ENCODE results near the gene SERHL2.

The SERHL2 gene

DNA sequence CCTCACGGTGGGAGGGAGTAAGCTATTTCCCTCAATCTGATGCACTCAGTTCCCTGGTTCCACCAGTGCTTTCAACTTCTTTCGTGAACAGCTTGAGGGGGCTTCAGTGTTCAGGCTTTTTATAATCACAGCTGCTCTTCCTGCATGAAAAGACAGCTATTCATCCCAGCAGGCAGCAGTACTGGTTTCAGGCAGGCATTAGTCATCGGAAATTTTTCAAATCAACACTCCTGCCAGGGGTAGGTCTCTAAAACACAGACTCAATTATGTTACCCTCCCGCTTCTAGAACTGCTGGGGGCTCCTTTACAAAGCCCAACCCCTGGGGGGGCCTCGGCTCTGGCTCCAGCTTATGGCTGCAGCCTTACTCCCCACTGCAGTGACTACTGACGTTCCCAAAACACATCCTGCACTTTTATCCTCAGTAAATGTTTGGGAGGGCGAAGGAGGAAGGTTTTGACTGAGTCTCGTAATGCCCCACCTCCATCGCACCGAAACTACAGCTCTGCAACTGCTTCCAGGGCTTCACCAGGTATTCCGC, 55.1 kb downstream of the SERHL2 start:
- Histone ChIP-seq H3K27me3 (ENCODE audit: insufficient read depth, poor library complexity, severe bottlenecking) (no peaks in the 10 kb centered on the region), H3K4me1 (ENCODE audit: insufficient read depth, poor library complexity, severe bottlenecking) (peaks cover 24% of the 10 kb centered on the region), H3K4me3 (ENCODE audit: severe bottlenecking) (no peak overlapping the region), H3K9me3 (ENCODE audit: severe bottlenecking) (no peaks in the 10 kb centered on the region), H3K36me3 (ENCODE audit: low read depth) (peaks cover 60% of the 10 kb centered on the region), H3K27ac (ENCODE audit: poor library complexity, severe bottlenecking) (peak overlapping the region; percentile 51)
- TF ChIP-seq, protein P1, sequence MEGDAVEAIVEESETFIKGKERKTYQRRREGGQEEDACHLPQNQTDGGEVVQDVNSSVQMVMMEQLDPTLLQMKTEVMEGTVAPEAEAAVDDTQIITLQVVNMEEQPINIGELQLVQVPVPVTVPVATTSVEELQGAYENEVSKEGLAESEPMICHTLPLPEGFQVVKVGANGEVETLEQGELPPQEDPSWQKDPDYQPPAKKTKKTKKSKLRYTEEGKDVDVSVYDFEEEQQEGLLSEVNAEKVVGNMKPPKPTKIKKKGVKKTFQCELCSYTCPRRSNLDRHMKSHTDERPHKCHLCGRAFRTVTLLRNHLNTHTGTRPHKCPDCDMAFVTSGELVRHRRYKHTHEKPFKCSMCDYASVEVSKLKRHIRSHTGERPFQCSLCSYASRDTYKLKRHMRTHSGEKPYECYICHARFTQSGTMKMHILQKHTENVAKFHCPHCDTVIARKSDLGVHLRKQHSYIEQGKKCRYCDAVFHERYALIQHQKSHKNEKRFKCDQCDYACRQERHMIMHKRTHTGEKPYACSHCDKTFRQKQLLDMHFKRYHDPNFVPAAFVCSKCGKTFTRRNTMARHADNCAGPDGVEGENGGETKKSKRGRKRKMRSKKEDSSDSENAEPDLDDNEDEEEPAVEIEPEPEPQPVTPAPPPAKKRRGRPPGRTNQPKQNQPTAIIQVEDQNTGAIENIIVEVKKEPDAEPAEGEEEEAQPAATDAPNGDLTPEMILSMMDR (IDR thresholded peaks at IDR 0.05; ENCODE audit: poor library complexity, severe bottlenecking), result no peak
- DNase-seq (ENCODE audit: low spot score), result no peak
- ATAC-seq (ENCODE audit: low read depth), result peak; percentile 80

DNA sequence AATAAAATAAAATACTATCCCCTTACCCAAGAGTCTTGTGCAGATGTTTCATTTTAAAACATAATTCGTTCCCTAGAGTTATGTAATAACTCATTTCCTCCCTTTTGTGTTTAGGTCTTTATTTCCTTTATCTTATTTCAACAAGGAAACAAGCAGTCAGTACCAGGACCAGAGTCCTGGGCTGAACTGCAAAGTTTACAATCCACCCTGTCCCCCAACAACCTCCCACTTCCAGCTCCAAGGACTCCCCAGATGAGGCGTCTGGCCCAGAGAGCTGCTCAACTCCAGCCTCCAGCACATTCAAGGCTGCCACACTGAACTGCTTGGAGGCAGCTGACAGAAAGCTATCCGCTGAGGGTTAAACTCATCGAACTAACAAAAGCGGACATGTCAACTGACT, 56.4 kb downstream of the SERHL2 start:
- DNase-seq (ENCODE audit: low spot score) (no peak), ATAC-seq (ENCODE audit: low read depth) (no peak)
- Histone ChIP-seq H3K9me3 (ENCODE audit: severe bottlenecking) (no peaks in the 10 kb centered on the region), H3K4me1 (ENCODE audit: insufficient read depth, poor library complexity, severe bottlenecking) (peaks cover 24% of the 10 kb centered on the region), H3K4me3 (ENCODE audit: severe bottlenecking) (no peak overlapping the region), H3K36me3 (ENCODE audit: low read depth) (peaks cover 60% of the 10 kb centered on the region), H3K27ac (ENCODE audit: poor library complexity, severe bottlenecking) (peak overlapping the region; percentile 51), H3K27me3 (ENCODE audit: insufficient read depth, poor library complexity, severe bottlenecking) (no peaks in the 10 kb centered on the region)
- TF ChIP-seq, protein P1 (IDR thresholded peaks at IDR 0.05; ENCODE audit: poor library complexity, severe bottlenecking), result no peak

DNA sequence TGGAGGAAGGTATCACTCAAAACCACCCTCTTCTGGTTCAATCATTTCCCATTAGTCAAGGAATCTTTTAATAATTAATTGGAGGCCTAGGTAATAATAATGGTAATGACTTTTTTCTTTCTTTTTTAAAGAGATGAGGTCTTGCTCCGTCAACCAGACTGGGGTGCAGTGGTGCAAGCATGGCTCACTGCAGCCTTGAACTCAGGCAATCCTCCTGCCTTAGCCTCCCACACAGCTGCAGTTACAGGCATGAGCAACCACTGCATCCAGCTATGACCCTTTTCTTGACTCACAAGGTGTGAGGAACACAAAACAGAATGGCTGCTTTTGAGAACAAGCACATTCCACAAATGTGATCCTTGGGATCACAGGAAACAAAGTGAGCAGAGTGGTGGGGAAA, 57.3 kb downstream of the SERHL2 start:
- TF ChIP-seq, protein P1 (IDR thresholded peaks at IDR 0.05; ENCODE audit: poor library complexity, severe bottlenecking), result no peak
- Histone ChIP-seq H3K4me1 (ENCODE audit: insufficient read depth, poor library complexity, severe bottlenecking) (peaks cover 28% of the 10 kb centered on the region), H3K9me3 (ENCODE audit: severe bottlenecking) (no peaks in the 10 kb centered on the region), H3K36me3 (ENCODE audit: low read depth) (peaks cover 56% of the 10 kb centered on the region), H3K4me3 (ENCODE audit: severe bottlenecking) (no peak overlapping the region), H3K27ac (ENCODE audit: poor library complexity, severe bottlenecking) (peak overlapping the region; percentile 51), H3K27me3 (ENCODE audit: insufficient read depth, poor library complexity, severe bottlenecking) (no peaks in the 10 kb centered on the region)
- DNase-seq (ENCODE audit: low spot score) (no peak), ATAC-seq (ENCODE audit: low read depth) (no peak)

DNA sequence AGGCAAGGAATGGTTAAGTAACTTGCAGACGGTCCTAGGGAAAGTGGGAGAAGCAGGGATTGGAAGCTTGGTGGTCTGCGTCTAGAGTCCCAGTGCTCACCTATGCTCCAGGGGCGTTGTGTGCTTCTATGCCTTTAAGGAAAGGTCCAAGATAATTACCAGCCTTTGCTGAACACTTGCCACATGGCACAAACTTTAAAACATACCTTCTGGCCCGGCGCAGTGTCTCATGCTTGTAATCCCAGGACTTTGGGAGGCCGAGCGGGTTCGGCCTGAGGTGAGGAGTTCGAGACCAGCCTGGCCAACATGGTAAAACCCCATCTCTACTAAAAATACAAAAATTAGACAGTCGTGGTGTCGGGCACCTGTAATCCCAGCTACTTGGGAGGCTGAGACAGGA, 58.6 kb downstream of the SERHL2 start:
- no peak for ATAC-seq (ENCODE audit: low read depth)
- no peak overlapping the region for H3K27ac ChIP-seq (ENCODE audit: poor library complexity, severe bottlenecking)
- peaks cover 28% of the 10 kb centered on the region for H3K4me1 ChIP-seq (ENCODE audit: insufficient read depth, poor library complexity, severe bottlenecking)

DNA sequence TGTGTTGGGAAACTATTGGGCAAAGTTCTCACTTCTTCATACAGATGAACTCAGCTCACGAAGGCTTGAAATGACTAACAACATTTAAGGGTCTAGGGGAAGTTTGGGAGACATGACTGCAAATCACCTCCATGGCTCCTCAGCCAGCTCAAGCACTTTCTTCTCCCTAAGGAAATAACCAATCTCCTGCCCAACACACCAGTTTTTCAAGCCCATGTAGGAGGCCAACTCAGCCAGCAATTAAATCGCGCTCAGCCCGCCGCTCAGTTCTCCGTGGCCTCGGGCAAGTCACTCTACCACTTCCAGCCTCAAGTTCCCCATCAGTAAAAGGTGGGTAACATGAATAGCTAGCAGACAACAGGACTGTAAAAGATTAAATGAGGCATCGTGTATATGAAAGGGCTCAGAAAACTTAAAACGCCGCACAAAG, 60.1 kb downstream of the SERHL2 start:
- DNase-seq (ENCODE audit: low spot score) (no peak), ATAC-seq (ENCODE audit: low read depth) (no peak)
- H3K4me3 ChIP-seq (ENCODE audit: severe bottlenecking), result peak overlapping the region; percentile 91
- peaks cover 36% of the 10 kb centered on the region for H3K36me3 ChIP-seq (ENCODE audit: low read depth)
- H3K9me3 ChIP-seq (ENCODE audit: severe bottlenecking), result no peaks in the 10 kb centered on the region
- H3K4me1 ChIP-seq (ENCODE audit: insufficient read depth, poor library complexity, severe bottlenecking), result peaks cover 23% of the 10 kb centered on the region
- no peaks in the 10 kb centered on the region for H3K27me3 ChIP-seq (ENCODE audit: insufficient read depth, poor library complexity, severe bottlenecking)
- peak overlapping the region; percentile 82 for H3K27ac ChIP-seq (ENCODE audit: poor library complexity, severe bottlenecking)
- TF ChIP-seq, protein P1 (IDR thresholded peaks at IDR 0.05; ENCODE audit: poor library complexity, severe bottlenecking), result no peak

More for the DNA sequence above, 58.6 kb downstream of the SERHL2 start:
- DNase-seq (ENCODE audit: low spot score), result no peak
- Histone ChIP-seq H3K9me3 (ENCODE audit: severe bottlenecking) (no peaks in the 10 kb centered on the region), H3K4me3 (ENCODE audit: severe bottlenecking) (no peak overlapping the region), H3K27me3 (ENCODE audit: insufficient read depth, poor library complexity, severe bottlenecking) (no peaks in the 10 kb centered on the region), H3K36me3 (ENCODE audit: low read depth) (peaks cover 45% of the 10 kb centered on the region)
- TF ChIP-seq, protein P1 (IDR thresholded peaks at IDR 0.05; ENCODE audit: poor library complexity, severe bottlenecking), result no peak
